PC-3 (cell line): Measurements from ENCODE around the gene UGCG.

Experiments
- EZH2phosphoT487 ChIP-seq: fragments of 300-600 bp; sonication (generic); IDR thresholded peaks from 2 replicates; pipeline ENCODE4 v1.6.1; 2018; ENCODE audit warnings: mild to moderate bottlenecking, antibody characterized with exemption, low read length, borderline replicate concordance
- TF ChIP-seq, protein P1 (sequence below): fragments of 300-600 bp; sonication (generic); conservative IDR thresholded peaks from 2 replicates; pipeline ENCODE4 v1.5.1; 2017; ENCODE audit warnings: antibody characterized with exemption, low read depth, mild to moderate bottlenecking, low read length

DNA sequence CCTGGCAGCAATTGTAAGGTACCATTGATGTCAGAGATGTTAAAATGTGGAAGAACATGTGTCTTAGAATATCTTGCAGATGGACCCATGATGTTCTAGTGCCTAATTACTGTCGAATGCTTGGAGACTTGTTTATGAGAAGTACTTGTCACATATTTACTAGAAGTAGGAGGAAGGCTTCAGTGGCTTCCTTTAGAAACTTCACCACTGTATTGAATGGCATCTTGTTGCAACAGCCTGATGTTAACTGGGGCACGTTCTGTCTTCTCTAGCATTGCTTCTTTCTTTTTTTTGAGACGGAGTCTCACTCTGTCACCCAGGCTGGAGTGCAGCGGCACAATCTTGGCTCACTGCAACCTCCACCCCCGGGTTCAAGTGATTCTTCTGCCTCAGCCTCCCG is 16.5 kb downstream of the UGCG start:
- TF ChIP-seq, protein P1, sequence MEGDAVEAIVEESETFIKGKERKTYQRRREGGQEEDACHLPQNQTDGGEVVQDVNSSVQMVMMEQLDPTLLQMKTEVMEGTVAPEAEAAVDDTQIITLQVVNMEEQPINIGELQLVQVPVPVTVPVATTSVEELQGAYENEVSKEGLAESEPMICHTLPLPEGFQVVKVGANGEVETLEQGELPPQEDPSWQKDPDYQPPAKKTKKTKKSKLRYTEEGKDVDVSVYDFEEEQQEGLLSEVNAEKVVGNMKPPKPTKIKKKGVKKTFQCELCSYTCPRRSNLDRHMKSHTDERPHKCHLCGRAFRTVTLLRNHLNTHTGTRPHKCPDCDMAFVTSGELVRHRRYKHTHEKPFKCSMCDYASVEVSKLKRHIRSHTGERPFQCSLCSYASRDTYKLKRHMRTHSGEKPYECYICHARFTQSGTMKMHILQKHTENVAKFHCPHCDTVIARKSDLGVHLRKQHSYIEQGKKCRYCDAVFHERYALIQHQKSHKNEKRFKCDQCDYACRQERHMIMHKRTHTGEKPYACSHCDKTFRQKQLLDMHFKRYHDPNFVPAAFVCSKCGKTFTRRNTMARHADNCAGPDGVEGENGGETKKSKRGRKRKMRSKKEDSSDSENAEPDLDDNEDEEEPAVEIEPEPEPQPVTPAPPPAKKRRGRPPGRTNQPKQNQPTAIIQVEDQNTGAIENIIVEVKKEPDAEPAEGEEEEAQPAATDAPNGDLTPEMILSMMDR: no peak
- TF ChIP-seq EZH2phosphoT487: no peak
